ENCODE data around the gene CYB5R3. TPM values are rescaled to one million over a fixed set of nuclear protein-coding genes. Genes with fewer than 3 reads are reported as not detected.

The CYB5R3 gene
- polyA plus RNA-seq, 3 donors: 77.4 to 398 (median 294) TPM

DNA sequence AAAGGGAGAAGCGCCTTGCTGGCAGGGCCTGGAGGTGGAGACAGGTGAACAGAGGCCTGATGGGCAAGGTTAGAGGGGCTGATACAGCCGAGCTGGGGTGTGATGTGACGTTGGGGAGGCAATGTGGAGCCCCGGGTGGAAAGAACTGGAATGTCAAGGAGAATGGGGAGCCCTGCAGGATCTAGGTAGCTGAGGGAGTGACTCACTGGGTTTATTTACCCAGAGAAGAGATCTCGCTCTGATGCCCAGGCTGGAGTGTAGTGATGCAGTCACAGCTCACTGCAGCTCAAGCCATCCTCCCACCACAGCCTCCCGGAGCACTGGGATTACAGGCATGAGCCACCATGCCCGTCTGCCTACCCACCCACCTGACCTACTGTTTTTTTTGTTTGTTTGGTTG lies 1.9 kb upstream of the CYB5R3 start:
- H3K27ac ChIP-seq (ENCODE audit: low read depth, low read length): no peak overlapping the region
- WGBS, 3 donors: 79 to 87% (median 85%) methylated on average over 7 of the region's 7 CpGs

DNA sequence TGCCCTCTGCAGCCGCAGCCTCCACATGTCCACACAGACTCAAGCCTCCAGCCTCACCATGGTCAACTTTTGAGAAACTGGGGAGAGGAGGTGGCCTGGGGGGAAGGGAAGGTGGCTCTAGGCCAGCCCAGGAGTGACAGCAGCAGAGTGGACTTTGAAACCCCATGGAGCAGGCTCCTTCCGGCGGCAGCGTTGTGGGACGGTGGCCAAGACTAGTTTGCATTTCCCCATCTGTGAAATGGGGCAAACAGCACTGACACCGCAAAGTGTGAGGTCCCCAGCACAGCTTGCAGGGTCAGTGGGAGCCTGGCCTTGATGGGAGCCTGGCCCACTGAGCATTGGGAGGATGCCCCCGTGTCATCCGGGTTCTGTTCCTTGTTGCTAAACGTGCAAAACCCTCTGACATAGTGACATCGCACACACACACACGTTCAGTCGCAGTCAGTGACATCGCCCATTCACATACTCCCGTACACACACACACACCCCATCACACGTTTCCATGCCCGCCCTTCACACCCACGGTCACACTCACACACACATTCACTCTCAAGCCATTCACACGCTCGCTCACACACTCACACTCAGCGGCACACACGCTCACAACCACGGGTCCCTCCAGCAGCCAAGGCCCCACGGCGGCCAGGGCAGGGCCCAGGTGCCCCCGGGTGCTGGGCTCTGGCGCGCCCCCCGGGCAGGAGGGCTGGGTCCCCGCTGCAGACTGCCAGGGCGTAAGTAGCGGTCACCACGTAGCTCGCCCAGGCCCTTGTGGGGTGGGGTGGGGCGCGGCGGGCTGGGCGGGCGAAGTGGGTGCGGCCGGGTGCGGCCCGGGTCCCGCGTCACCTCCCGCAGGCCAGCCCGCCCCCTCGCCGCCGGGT lies 585 bp downstream of the CYB5R3 start:
- WGBS, 3 donors: 1 to 3% (median 2%) methylated on average over 37 to 49 of the region's 49 CpGs
- no peak overlapping the region for H3K27ac ChIP-seq (ENCODE audit: low read depth, low read length)

DNA sequence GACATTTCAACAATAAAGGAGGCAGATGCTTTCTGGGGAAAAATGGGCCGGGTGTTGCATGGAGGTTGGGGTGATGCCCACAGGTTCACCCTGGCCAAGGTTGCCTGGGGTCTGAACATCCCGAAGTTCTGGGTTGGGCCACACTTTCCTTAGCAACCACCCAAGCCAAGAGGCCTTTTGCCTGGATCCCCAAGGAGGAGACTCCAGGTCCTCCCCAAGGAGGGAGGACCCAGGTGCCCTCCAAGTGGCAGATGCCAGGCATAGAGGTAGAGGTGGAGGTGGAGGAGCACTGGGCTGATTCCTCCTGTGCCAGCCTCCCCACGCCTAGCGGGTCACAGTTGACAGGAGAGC lies 1.2 kb downstream of the CYB5R3 start:
- no peak overlapping the region for H3K27ac ChIP-seq (ENCODE audit: low read depth, low read length)

DNA sequence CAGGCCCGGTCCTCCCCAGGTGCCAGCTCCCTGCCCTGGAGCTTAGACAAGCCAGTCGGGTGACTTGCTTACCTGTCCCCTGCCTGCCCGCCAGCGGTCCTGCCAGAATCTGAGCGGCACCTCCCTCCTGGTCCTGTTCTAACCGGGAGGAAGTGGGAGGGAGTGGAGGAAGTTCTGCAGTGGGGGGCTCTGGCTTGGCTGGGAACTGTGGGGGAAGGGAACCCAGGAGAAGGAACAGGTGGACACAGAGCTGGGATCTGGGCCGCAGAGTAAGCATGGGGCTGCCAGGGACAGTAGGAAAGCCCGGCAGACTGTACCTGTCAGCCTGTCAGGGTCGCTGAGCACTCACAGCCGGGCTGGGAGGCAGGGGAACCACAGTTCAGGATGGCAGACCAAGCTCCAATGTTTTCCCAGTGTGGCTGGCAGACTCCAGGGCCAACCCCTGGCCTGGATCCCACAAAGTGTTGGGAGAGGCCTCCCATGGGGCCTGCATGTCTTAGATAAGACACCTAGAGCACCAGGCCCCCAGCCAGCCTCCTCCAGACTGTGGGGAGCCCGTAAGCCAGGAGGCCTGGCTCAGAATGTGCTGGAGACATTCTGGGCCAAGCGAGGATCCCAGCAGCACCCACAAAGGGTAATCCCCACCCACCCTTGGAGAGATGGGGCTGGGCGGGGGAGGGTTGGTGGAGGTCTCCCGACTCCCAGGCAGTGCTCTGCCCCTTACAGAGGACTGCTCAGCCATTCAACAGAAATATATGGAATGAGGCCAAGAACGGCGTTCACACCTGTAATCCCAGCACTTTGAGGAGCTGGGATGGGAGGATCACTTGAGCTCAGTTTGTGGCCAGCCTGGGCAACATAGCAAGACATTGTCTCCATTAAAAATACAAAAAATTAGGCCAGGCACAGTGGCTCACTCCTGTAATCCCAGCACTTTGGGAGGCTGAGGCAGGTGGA lies 2.3 kb downstream of the CYB5R3 start:
- peak overlapping the region; percentile 29 for H3K27ac ChIP-seq (ENCODE audit: low read depth, low read length)
- WGBS, 3 donors: 22 to 38% (median 32%) methylated on average over 16 of the region's 16 CpGs

More for the DNA sequence above, 1.2 kb downstream of the CYB5R3 start:
- WGBS, 3 donors: 31 to 61% (median 59%) methylated on average over 4 of the region's 4 CpGs

DNA sequence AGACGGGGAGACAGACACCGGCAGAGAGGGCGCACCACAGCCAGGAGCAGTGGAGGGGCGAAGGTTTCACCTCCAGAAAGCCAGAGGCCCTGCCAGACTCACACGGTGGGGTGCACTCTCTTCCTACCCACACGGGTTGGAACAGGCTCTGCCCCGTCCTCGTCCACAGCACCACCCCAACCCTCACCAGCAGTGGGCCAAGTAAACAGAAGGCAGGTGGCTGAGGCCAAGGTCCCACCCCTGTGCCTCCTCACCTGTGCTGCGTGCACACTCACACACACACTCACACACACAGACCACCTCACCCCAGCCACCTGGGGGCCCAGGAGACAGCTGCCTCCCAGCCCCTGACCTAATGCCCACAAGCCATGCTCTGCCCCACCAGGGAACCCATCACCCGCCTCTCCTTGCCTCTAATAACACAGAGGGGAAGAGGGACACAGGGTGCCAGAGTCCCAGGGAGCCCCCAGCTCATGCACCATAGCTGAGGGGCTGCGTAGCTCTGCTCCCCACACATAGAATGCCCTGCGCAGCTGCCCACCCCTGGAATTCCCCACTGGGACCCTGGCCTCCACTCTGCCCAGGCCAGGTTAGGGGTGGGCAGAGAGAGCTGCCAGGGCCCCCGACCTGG lies 3.1 kb downstream of the CYB5R3 start:
- WGBS, 3 donors: 29 to 62% (median 52%) methylated on average over 13 of the region's 13 CpGs
- H3K27ac ChIP-seq (ENCODE audit: low read depth, low read length): no peak overlapping the region

DNA sequence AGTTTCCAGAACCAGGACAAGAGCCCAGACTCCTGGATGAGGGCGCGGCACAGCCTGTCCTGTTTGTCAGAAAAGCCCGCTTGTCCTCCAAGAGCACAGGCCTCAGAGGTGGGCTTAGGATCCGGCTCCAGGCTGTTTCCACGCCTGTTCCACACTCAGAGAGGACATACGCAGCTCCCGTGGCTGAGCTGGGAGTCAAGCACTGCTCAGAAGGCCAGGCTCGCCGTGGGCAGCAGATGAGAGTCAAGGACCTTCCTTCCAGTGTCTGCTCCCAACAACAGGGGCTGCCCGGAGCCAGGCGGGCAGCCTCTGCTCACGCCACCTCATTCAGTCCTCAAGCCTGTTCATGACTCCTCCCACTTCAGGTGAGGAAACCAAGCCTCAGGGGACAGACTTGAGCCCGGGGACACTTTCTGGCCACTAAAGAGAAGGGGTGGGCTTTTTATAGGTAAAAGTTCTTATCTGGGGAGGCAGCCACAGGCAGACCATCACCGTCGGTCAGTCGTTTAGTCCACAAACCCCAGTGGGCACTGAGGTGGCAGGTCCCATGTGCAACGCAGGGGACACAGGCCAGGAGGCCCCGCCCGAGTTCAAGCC lies 3.8 kb downstream of the CYB5R3 start:
- no peak overlapping the region for H3K27ac ChIP-seq (ENCODE audit: low read depth, low read length)
- 41 to 51% (median 41%) methylated on average over 19 of the region's 19 CpGs for WGBS, 3 donors

DNA sequence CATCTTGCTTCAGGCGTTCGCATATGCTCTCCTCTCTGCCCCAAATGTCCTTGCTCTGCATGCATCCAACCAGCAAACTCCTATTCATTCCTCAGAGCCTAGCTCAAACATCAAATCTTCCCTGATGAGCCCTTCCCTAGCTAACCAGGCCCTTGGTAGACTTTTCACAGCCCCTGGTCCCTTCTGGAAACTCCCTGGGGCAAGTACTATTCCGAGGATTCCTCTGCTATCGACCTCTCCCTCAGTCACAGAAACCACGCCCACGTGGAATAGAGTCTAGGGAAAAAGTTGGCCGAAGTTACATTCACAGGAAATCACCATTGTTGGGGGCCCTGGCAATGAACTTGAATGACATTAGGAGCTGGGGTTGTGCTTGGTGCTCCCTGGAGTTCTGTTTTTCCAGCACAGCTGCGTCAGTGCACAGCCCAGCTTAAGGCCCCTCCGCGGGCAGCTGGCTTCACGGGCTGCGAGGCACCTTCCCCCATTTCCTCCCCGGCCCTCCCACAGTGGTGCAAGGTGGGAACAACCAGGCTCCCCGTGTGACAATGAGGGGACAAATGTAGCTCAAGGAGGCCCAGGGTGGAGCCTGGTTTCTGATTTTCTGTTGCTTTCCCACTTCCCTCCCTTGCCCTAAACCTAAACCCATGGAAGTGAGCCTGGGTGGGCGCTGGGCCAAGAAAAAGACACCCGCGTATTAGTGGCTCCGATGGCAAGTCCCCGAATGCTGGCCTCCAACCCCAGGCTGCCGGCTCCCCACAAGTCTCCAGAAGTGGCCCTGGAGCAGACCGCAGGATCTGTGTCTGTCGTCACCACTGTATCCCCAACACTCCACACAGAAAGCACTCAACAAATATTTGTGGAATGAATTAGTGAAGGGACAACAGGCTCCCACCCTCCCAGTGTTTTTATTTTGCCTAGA lies 4.5 kb downstream of the CYB5R3 start:
- 19 to 35% (median 22%) methylated on average over 22 of the region's 22 CpGs for WGBS, 3 donors
- no peak overlapping the region for H3K27ac ChIP-seq (ENCODE audit: low read depth, low read length)

DNA sequence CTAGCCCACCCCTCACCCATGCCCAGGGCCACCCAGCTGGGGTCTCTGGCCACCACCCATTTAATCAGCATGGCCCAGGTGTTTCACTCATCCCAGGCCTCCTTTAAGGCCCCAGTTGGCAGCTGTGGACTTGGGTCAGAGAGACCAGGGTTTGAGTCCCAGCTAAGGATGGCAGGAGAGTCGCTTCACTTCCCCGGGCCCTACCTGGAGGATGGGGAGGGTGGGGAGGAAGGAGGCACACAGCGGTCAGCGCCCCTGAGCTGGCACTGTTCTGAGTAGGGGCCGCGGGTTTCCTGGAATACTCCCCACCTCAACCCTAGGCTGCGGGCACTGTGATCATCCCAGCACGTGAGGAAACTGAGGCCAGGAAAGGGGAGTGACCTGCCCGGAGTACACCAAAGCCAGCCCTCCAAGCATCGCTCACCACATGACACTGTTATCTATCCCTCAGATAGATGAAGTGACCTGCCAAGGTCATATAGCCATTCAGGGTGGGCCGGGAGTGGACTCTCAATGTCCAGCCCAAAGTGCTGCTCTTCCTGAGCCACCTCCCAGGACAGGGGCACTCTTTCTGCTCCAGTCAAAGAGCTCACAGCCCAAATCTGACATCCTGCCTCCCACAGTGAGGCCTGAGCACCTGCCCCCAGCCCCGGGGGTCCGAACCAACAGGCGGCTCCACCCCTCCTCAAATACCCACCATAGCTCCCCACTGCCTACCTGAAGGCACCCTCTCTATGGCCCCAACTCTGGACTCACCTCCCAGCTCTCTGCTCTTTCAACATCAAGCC lies 5.4 kb downstream of the CYB5R3 start:
- WGBS, 3 donors: 79 to 84% (median 84%) methylated on average over 14 of the region's 14 CpGs
- H3K27ac ChIP-seq (ENCODE audit: low read depth, low read length): no peak overlapping the region

DNA sequence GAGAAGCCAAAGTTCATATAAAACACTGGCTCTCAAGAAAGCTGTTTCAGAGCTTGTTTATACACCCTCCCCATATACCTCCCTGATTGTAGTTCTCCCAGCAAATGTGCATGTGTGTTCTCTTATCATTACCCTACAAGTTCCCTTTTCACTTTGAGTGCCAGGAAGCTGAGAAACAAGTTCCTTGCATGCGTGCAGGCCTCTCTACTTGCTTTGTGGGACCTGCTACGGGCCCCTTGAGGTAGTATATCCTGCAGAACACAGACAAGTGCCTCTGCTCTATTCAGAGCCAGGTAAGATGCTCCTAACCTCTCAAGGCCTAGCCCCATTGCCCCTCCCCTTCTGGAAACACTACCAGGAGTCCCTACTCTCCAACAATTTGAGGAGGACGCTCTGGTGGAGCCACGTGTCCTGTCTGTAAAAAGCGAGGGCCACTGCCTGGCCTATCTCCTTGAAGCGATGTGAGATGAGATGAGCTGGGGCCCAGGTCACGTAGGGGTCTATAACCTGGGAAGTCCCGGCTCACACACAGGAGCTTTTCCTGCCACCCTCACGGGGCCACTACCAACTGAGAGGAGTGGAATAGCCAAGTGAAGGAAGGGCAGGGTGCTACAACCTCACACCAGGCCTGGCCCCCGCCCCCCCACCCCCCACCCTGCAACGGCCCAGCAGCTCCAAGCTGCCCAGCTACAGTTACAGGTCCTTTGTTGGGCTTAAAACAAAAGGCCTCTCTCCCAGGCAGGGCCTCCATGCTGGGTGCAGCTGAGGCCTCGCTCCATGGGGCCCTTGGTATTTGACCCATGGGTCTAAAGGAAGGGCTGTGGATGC lies 6.2 kb downstream of the CYB5R3 start:
- H3K27ac ChIP-seq (ENCODE audit: low read depth, low read length): no peak overlapping the region
- WGBS, 3 donors: 63 to 82% (median 64%) methylated on average over 11 to 12 of the region's 12 CpGs

DNA sequence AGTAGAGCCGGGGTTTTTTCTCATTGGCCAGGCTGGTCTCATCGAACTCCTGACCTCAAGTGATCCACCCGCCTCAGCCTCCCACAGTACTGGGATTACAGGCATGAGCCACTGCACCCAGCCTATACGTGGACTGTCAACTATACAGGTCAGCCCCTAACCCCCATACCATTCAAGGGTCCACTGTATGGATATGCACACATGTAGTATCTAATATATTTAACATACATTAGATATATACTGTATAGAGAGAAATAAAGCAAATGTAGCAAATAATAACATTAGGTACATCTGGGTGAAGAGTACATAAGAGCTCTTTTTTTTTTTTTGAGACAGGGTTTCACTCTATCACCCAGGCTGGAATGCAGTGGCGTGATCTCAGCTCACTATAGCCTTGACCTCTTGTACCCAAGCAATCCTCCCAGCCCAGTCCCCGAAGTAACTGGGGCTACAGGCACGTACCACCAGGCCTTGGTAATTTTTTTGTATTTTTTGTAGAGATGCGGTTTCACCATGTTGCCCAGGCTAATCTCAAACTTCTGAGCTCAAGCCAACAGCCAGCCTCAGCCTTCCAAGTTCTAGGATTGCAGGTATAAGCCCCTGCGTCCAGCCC lies 7.3 kb downstream of the CYB5R3 start:
- WGBS, 3 donors: 65 to 78% (median 75%) methylated on average over 9 of the region's 9 CpGs
- no peak overlapping the region for H3K27ac ChIP-seq (ENCODE audit: low read depth, low read length)

DNA sequence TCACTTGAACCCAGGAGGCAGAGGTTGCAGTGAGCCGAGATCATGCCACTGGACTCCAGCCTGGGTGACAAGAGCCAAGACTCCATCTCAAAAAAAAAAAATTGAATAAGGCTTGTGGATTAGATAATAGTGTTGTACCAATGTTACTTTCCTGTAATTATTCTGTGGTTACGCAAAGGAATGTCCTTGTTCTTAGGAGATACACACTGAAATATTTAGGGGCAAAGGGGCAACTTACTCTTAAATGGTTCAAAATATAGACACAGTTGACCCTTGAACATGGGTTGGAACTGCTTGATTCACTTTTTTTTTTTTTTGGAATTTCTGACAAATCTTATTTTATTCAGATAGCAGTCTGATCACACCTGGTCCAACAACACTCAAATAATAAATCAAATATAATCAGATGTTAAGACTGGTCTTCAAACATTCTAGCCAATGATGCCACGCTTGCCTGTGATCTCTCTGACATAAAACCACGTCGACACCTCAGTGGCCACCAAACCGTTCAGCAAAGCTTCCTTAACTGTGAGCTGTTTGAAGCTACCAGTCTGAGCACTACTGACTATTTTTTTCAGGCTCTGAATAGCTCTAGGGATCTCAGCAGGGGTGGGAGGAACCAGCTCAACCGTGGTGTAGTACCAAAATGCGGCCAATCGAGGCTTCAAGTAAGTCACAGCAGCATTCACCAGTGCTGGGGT lies 9.5 kb downstream of the CYB5R3 start:
- WGBS, 3 donors: 80 to 86% (median 85%) methylated on average over 9 of the region's 9 CpGs
- H3K27ac ChIP-seq (ENCODE audit: low read depth, low read length): no peak overlapping the region

DNA sequence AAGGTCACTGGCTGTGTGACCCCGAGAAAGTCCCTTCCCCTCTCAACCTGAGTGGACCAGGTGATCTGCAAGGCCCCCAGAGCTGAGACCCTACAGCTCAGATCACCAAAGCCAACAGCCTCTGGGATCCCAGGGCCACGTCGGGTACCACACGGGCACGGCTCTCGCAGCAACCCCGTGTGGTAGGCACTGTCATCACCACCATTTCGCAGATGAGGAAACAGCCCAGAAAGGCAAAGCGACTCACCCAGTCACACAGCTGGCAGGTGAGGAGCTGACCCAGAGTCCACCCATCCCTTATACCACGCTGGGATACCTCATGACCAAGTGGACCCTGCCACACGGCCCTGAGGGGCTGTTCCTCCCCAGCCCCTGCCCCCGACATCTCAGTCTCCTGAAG lies 11.6 kb downstream of the CYB5R3 start:
- no peak overlapping the region for H3K27ac ChIP-seq (ENCODE audit: low read depth, low read length)
- WGBS, 3 donors: 87 to 94% (median 88%) methylated on average over 12 of the region's 12 CpGs

DNA sequence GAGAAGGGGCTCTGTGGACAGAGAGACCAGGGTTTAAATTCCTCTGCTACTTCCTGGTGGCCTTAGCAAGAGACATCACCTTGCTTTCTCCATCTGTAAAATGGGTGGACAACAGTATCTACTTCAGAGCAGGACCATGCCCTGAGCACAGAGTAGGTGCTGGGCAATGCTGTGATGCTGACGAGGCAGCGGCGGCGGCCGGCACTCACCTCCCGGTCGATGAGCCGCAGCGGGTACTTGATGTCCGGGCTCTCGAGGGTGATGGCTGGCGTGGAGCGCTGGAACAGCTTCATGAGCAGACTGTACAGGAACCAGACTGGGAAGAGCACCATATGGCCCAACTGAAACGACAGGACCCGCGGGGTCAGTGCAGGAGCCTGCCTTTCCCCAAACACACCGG lies 12.7 kb downstream of the CYB5R3 start:
- no peak overlapping the region for H3K27ac ChIP-seq (ENCODE audit: low read depth, low read length)
- WGBS, 3 donors: 94 to 96% (median 96%) methylated on average over 15 to 17 of the region's 17 CpGs

DNA sequence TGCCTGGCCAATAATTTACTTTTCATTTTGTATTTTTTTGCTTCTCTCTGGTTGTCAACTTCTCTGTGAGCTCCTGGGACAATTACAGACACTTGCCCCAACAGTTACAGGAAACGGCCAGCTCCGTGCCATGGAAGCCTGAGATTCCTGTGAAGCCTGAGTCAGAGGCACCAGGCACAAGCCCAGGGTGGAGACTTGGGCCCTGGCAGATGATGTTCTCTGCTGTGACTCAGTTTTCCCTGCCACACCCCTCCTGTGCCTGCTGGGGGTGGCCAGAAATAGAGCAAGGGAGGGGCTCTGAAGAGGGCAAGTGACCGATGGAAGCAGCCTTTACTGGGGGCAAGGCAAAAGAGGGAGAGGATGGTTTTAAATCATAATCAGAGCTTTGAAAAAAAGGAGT lies 13.7 kb downstream of the CYB5R3 start:
- 58 to 84% (median 69%) methylated on average over 3 of the region's 3 CpGs for WGBS, 3 donors
- no peak overlapping the region for H3K27ac ChIP-seq (ENCODE audit: low read depth, low read length)

DNA sequence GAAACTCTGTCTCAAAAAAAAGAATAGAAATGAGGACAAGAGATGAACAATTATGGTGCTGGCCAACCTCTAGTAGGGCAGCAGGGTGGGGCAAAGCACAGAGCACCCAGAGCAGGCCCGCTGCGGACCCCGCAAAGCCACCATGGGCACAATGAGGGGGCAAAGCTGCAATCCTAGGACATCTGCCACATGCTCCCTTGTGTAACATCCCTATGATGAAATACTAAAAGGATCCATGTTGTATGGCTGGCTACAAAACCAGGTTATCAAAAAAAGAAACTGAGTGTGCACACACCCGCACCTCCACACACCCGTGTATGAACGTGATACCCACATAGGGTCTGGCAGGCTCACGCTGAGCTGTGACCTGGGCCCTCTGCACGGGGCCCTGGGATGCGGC lies 16.2 kb downstream of the CYB5R3 start:
- WGBS, 3 donors: 79 to 88% (median 85%) methylated on average over 9 of the region's 9 CpGs
- no peak overlapping the region for H3K27ac ChIP-seq (ENCODE audit: low read depth, low read length)

Data from adipose tissue (tissue), 3 donors.